MM.1S (cell line): ENCODE measurements around the gene SMC2.

ENCODE experiments used
- DNase-seq: peaks from one replicate; pipeline ENCODE4 v3.0.0-alpha.2; 2015
- H2AFZ ChIP-seq: fragments of 300-600 bp; sonication (generic); 2 replicates; pipeline ENCODE4 v1.6.0; 2016; ENCODE audit warnings: antibody characterized with exemption, low read length
- H3F3A ChIP-seq: fragments of 300-600 bp; sonication (generic); 2 replicates; pipeline ENCODE4 v1.6.1; 2016; ENCODE audit warnings: mild to moderate bottlenecking, antibody characterized with exemption, low read length, moderate library complexity, mixed read lengths; ENCODE audit not compliant: insufficient read depth
- H3K27ac ChIP-seq: fragments of 300-600 bp; sonication (generic); 2 replicates; pipeline ENCODE4 v1.5.1; 2016; ENCODE audit warnings: mild to moderate bottlenecking, low read length
- H3K27me3 ChIP-seq: fragments of 300-600 bp; sonication (generic); replicated peaks from 2 replicates; pipeline ENCODE4 v1.6.0; 2016; ENCODE audit warnings: low read length; ENCODE audit not compliant: insufficient read depth
- H3K36me3 ChIP-seq: fragments of 300-600 bp; sonication (generic); replicated peaks from 2 replicates; pipeline ENCODE4 v1.6.1; 2016; ENCODE audit warnings: mild to moderate bottlenecking, low read length, mixed read lengths; ENCODE audit not compliant: insufficient read depth
- H3K4me1 ChIP-seq: fragments of 300-600 bp; sonication (generic); 2 replicates; pipeline ENCODE4 v1.6.1; 2016; ENCODE audit warnings: low read length, mixed read lengths
- H3K4me2 ChIP-seq: fragments of 300-600 bp; sonication (generic); 2 replicates; pipeline ENCODE4 v1.6.0; 2016; ENCODE audit warnings: low read depth, low read length
- H3K4me3 ChIP-seq: fragments of 300-600 bp; sonication (generic); 2 replicates; pipeline ENCODE4 v1.5.1; 2016; ENCODE audit warnings: low read length, mixed read lengths
- H3K79me2 ChIP-seq: fragments of 300-600 bp; sonication (generic); 2 replicates; pipeline ENCODE4 v1.6.1; 2016; ENCODE audit warnings: mixed run types, low read length, mixed read lengths
- H3K9ac ChIP-seq: fragments of 300-600 bp; sonication (generic); 2 replicates; pipeline ENCODE4 v1.6.1; 2016; ENCODE audit warnings: low read length, mixed read lengths
- H3K9me2 ChIP-seq: fragments of 300-600 bp; sonication (generic); replicated peaks from 2 replicates; pipeline ENCODE4 v1.6.1; 2016; ENCODE audit warnings: mild to moderate bottlenecking, low read length, mixed read lengths; ENCODE audit not compliant: insufficient read depth
- H3K9me3 ChIP-seq: fragments of 300-600 bp; sonication (generic); replicated peaks from 2 replicates; pipeline ENCODE4 v1.6.1; 2016; ENCODE audit warnings: mild to moderate bottlenecking, low read length, mixed read lengths; ENCODE audit not compliant: insufficient read depth
- H4K20me1 ChIP-seq: fragments of 300-600 bp; sonication (generic); 2 replicates; pipeline ENCODE4 v1.6.1; 2016; ENCODE audit warnings: mild to moderate bottlenecking, low read length, moderate library complexity, mixed read lengths; ENCODE audit not compliant: insufficient read depth
- EZH2 ChIP-seq: fragments of 300-600 bp; sonication (generic); optimal IDR thresholded peaks from 2 replicates; pipeline ENCODE3; 2017; ENCODE audit warnings: low read depth, mild to moderate bottlenecking, antibody characterized with exemption, low read length, mixed read lengths
- EZH2phosphoT487 ChIP-seq: fragments of 300-600 bp; sonication (generic); IDR thresholded peaks from 2 replicates; pipeline ENCODE4 v1.6.1; 2018; ENCODE audit warnings: antibody characterized with exemption, low read length
- TF ChIP-seq, protein P1 (sequence below): fragments of 300-600 bp; sonication (generic); IDR thresholded peaks from 2 replicates; pipeline ENCODE4 v1.5.1; 2016; ENCODE audit warnings: antibody characterized with exemption, low read length, mixed read lengths

SMC2 gene

GRCh38 chr9:104107799-104108198 is 13.7 kb downstream of the SMC2 start:
- H3K36me3 ChIP-seq: peaks cover 6% of the 10 kb centered on the region; the same call in 1 of the 2 replicates
- H3K79me2 ChIP-seq: no peaks in the 10 kb centered on the region
- DNase-seq: no peak
- no peak for TF ChIP-seq EZH2
- TF ChIP-seq EZH2phosphoT487: no peak
- TF ChIP-seq, protein P1, sequence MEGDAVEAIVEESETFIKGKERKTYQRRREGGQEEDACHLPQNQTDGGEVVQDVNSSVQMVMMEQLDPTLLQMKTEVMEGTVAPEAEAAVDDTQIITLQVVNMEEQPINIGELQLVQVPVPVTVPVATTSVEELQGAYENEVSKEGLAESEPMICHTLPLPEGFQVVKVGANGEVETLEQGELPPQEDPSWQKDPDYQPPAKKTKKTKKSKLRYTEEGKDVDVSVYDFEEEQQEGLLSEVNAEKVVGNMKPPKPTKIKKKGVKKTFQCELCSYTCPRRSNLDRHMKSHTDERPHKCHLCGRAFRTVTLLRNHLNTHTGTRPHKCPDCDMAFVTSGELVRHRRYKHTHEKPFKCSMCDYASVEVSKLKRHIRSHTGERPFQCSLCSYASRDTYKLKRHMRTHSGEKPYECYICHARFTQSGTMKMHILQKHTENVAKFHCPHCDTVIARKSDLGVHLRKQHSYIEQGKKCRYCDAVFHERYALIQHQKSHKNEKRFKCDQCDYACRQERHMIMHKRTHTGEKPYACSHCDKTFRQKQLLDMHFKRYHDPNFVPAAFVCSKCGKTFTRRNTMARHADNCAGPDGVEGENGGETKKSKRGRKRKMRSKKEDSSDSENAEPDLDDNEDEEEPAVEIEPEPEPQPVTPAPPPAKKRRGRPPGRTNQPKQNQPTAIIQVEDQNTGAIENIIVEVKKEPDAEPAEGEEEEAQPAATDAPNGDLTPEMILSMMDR: no peak
- no peaks in the 10 kb centered on the region for H3K9me2 ChIP-seq
- H3K27me3 ChIP-seq: no peaks in the 10 kb centered on the region
- H3F3A ChIP-seq: no peaks in the 10 kb centered on the region
- no peak overlapping the region for H3K4me3 ChIP-seq
- no peak overlapping the region for H2AFZ ChIP-seq
- no peak overlapping the region for H3K4me2 ChIP-seq
- H3K9me3 ChIP-seq: no peaks in the 10 kb centered on the region
- H3K4me1 ChIP-seq: no peaks in the 10 kb centered on the region
- H3K9ac ChIP-seq: no peak overlapping the region
- H3K27ac ChIP-seq: no peak overlapping the region
- no peaks in the 10 kb centered on the region for H4K20me1 ChIP-seq

GRCh38 chr9:104108315-104108714 is 14.2 kb downstream of the SMC2 start:
- H3K9me3 ChIP-seq: no peaks in the 10 kb centered on the region
- no peak overlapping the region for H3K4me3 ChIP-seq
- no peak overlapping the region for H3K27ac ChIP-seq
- H3K79me2 ChIP-seq: no peaks in the 10 kb centered on the region
- no peak for DNase-seq
- peaks cover 6% of the 10 kb centered on the region; the same call in 1 of the 2 replicates for H3K36me3 ChIP-seq
- H2AFZ ChIP-seq: no peak overlapping the region
- no peaks in the 10 kb centered on the region for H3K27me3 ChIP-seq
- no peaks in the 10 kb centered on the region for H3K4me1 ChIP-seq
- no peak overlapping the region for H3K4me2 ChIP-seq
- no peak overlapping the region for H3K9ac ChIP-seq
- H3K9me2 ChIP-seq: no peaks in the 10 kb centered on the region
- TF ChIP-seq EZH2phosphoT487 (no peak), EZH2 (no peak)
- TF ChIP-seq, protein P1: no peak
- H4K20me1 ChIP-seq: no peaks in the 10 kb centered on the region
- no peaks in the 10 kb centered on the region for H3F3A ChIP-seq

DNA sequence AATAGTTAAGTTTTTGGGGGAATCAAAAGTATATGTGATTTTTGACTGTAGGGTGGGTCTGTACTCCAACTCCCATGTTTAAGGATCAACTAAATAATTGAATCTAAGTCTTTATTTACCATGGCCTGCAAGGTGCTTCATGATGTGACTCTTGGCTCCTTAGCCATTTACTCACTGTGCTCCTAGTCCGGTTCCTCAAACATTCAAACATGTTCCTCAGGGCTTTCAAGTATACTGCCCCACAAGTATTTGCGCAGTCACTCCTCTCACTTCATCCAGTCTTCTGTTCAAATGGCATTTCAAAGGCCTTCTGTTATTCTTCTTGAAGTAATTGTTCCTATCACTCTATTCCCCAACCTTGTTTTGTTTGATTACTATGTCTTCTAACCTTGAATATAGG is 16.4 kb downstream of the SMC2 start:
- DNase-seq: no peak
- TF ChIP-seq EZH2 (no peak), EZH2phosphoT487 (no peak)
- TF ChIP-seq, protein P1: no peak
- H3K9me3 ChIP-seq: no peaks in the 10 kb centered on the region
- no peaks in the 10 kb centered on the region for H3F3A ChIP-seq
- H3K4me3 ChIP-seq: no peak overlapping the region
- H3K9me2 ChIP-seq: no peaks in the 10 kb centered on the region
- no peak overlapping the region for H3K4me2 ChIP-seq
- no peaks in the 10 kb centered on the region for H3K4me1 ChIP-seq
- no peaks in the 10 kb centered on the region; the same call in 1 of the 2 replicates for H3K36me3 ChIP-seq
- H4K20me1 ChIP-seq: no peaks in the 10 kb centered on the region
- no peaks in the 10 kb centered on the region for H3K27me3 ChIP-seq
- H3K79me2 ChIP-seq: no peaks in the 10 kb centered on the region
- H2AFZ ChIP-seq: no peak overlapping the region
- no peak overlapping the region for H3K9ac ChIP-seq
- H3K27ac ChIP-seq: no peak overlapping the region
